Peyer's patch (tissue), 4 donors: ENCODE data around the gene DCLK1. TPM values are rescaled to one million over a fixed set of nuclear protein-coding genes. Genes with fewer than 3 reads are reported as not detected.

Experiments
- DNase-seq, 3 donors: peaks; one replicate each; pipeline ENCODE4 v3.0.0-alpha.2; 2017 to 2019
- H3K27ac ChIP-seq, 4 donors: fragments of 200-600 bp; sonication (generic); one replicate each; pipeline ENCODE4 v1.5.1; 2016 to 2019
- H3K27me3 ChIP-seq, 2 donors: fragments of 200-600 bp; sonication (generic); one replicate each; pipeline ENCODE4 v1.5.1; 2019
- H3K36me3 ChIP-seq, 3 donors: fragments of 200-600 bp; sonication (generic); one replicate each; pipeline ENCODE4 v1.5.1; 2016 to 2019
- H3K4me1 ChIP-seq, 4 donors: fragments of 200-600 bp; sonication (generic); one replicate each; pipeline ENCODE4 v1.5.1; 2016 to 2019
- H3K4me3 ChIP-seq, 4 donors: fragments of 200-600 bp; sonication (generic); 1 replicate in 3 of 4; 2 replicates in 1 of 4; pipeline ENCODE4 v1.5.1; 2016 to 2019; ENCODE audit warnings: mild to moderate bottlenecking in 1 of 4
- H3K9me3 ChIP-seq, 4 donors: fragments of 200-600 bp; sonication (generic); one replicate each; pipeline ENCODE4 v1.5.1; 2016 to 2019; ENCODE audit warnings: mild to moderate bottlenecking in 1 of 4
- CTCF ChIP-seq, 6 experiments: fragments of 450-650 bp in 4 of 6; fragments of 200-600 bp in 2 of 6; sonication (generic) in 1 of 6; IDR thresholded peaks; one replicate each; pipeline ENCODE4 v1.5.1; 2017 to 2019; ENCODE audit warnings: antibody characterized with exemption in 6 of 6, mild to moderate bottlenecking in 3 of 6, moderate library complexity in 1 of 6
- POLR2A ChIP-seq, 2 donors: fragments of 450-650 bp; IDR thresholded peaks; one replicate each; pipeline ENCODE4 v1.5.1; 2017; ENCODE audit warnings: antibody characterized with exemption in 2 of 2, mild to moderate bottlenecking in 2 of 2, moderate library complexity in 2 of 2
- total RNA-seq, 4 donors: library from RNA; depleted of rRNA; stranded (reverse); fragments of >200 nt; gene quantifications; one replicate each; pipeline ENCODE4 v1.1.0, GENCODE V29; 2016

DCLK1 gene
- total RNA-seq, 4 donors from 2014 or later, result 3.7 to 23.1 (median 9.1) TPM

GRCh38 chr13:36067746-36068381, 63.3 kb downstream of the DCLK1 start:
- Histone ChIP-seq H3K27ac (no peak overlapping the region), H3K4me1 (no peaks in the 10 kb centered on the region), H3K27me3 (no peaks in the 10 kb centered on the region), H3K9me3 (no peaks in the 10 kb centered on the region), H3K4me3 (no peak overlapping the region), H3K36me3 (no peaks in the 10 kb centered on the region)
- TF ChIP-seq CTCF (IDR thresholded peaks at IDR 0.05), result no peak
- no peak for DNase-seq

- no peak overlapping the region for H3K4me3 ChIP-seq
- no peak overlapping the region for H3K27ac ChIP-seq
- TF ChIP-seq CTCF (IDR thresholded peaks at IDR 0.05) (no peak), POLR2A (IDR thresholded peaks at IDR 0.05) (no peak)
- no peaks in the 10 kb centered on the region for H3K9me3 ChIP-seq
- DNase-seq, result no peak
- H3K4me1 ChIP-seq, result no peaks in the 10 kb centered on the region
- H3K36me3 ChIP-seq, result no peaks in the 10 kb centered on the region
- no peaks in the 10 kb centered on the region for H3K27me3 ChIP-seq
Observed at GRCh38 chr13:36062249-36062648, 68.9 kb downstream of the DCLK1 start.

- Histone ChIP-seq H3K9me3 (no peaks in the 10 kb centered on the region), H3K4me3 (no peak overlapping the region), H3K36me3 (no peaks in the 10 kb centered on the region), H3K27me3 (no peaks in the 10 kb centered on the region), H3K4me1 (no peaks in the 10 kb centered on the region), H3K27ac (no peak overlapping the region)
- TF ChIP-seq CTCF (IDR thresholded peaks at IDR 0.05), result no peak
- no peak for TF ChIP-seq POLR2A (IDR thresholded peaks at IDR 0.05)
- DNase-seq, result no peak
Observed at GRCh38 chr13:36061621-36062020, 69.6 kb downstream of the DCLK1 start.

- no peak for DNase-seq
- H3K36me3 ChIP-seq, result no peaks in the 10 kb centered on the region
- H3K4me1 ChIP-seq, result no peaks in the 10 kb centered on the region
- H3K9me3 ChIP-seq, result no peaks in the 10 kb centered on the region
- H3K4me3 ChIP-seq, result no peak overlapping the region
- H3K27ac ChIP-seq, result no peak overlapping the region
- H3K27me3 ChIP-seq, result no peaks in the 10 kb centered on the region
- TF ChIP-seq CTCF (IDR thresholded peaks at IDR 0.05) (no peak), POLR2A (IDR thresholded peaks at IDR 0.05) (no peak)
Observed at GRCh38 chr13:36061054-36061453, 70.1 kb downstream of the DCLK1 start.

GRCh38 chr13:36059321-36059720, 71.9 kb downstream of the DCLK1 start:
- TF ChIP-seq POLR2A (IDR thresholded peaks at IDR 0.05), result no peak
- TF ChIP-seq CTCF (IDR thresholded peaks at IDR 0.05), result no peak
- Histone ChIP-seq H3K9me3 (no peaks in the 10 kb centered on the region), H3K27ac (no peak overlapping the region), H3K4me1 (no peaks in the 10 kb centered on the region), H3K36me3 (no peaks in the 10 kb centered on the region), H3K27me3 (no peaks in the 10 kb centered on the region), H3K4me3 (no peak overlapping the region)
- no peak for DNase-seq

- Histone ChIP-seq H3K27ac (no peak overlapping the region), H3K4me1 (no peaks in the 10 kb centered on the region), H3K4me3 (no peak overlapping the region), H3K36me3 (no peaks in the 10 kb centered on the region), H3K27me3 (no peaks in the 10 kb centered on the region), H3K9me3 (no peaks in the 10 kb centered on the region)
- TF ChIP-seq POLR2A (IDR thresholded peaks at IDR 0.05) (no peak), CTCF (IDR thresholded peaks at IDR 0.05) (no peak)
- no peak for DNase-seq
Observed at GRCh38 chr13:36058116-36058515, 73.1 kb downstream of the DCLK1 start.
